CD14-positive monocyte (primary cell): ENCODE results near the gene DPH5. TPM values are rescaled to one million over a fixed set of nuclear protein-coding genes. Genes with fewer than 3 reads are reported as not detected.
A peak's percentile ranks its signal among the peaks of the same experiment; 100 is the strongest.

Source experiments
- DNase-seq, 3 donors: peaks; one replicate each; pipeline ENCODE4 v3.0.0-alpha.2; 2011 to 2022
- H2AFZ ChIP-seq: 2 replicates; pipeline ENCODE4 v1.6.0; 2012; ENCODE audit warnings: mild to moderate bottlenecking, low read depth, low read length, inconsistent platforms; ENCODE audit not compliant: insufficient read depth, poor library complexity, severe bottlenecking
- H3K27ac ChIP-seq, 2 donors: 1 replicate in 1 of 2; 2 replicates in 1 of 2; pipeline ENCODE4 v1.5.1; 2012 to 2013; ENCODE audit warnings: low read length in 2 of 2, control low read depth in 1 of 2, inconsistent platforms in 1 of 2, low read depth in 1 of 2, mild to moderate bottlenecking in 1 of 2
- H3K27me3 ChIP-seq, 2 donors: one replicate each; pipeline versions ENCODE4 v1.6.0 to v1.6.1; 2011 to 2013; ENCODE audit warnings: low read length in 2 of 2; ENCODE audit not compliant: control insufficient read depth in 2 of 2, insufficient read depth in 2 of 2
- H3K36me3 ChIP-seq, 2 donors: replicated peaks in 1 of 2; 1 replicate in 1 of 2; 2 replicates in 1 of 2; pipeline versions ENCODE4 v1.5.1 to v1.6.1; 2012 to 2013; ENCODE audit warnings: low read length in 2 of 2, control low read depth in 1 of 2, inconsistent platforms in 1 of 2, mild to moderate bottlenecking in 1 of 2; ENCODE audit not compliant: insufficient read depth in 2 of 2, control insufficient read depth in 1 of 2
- H3K4me1 ChIP-seq, 2 donors: 1 replicate in 1 of 2; 2 replicates in 1 of 2; pipeline versions ENCODE4 v1.5.1 to v1.6.1; 2012 to 2013; ENCODE audit warnings: low read length in 2 of 2, control low read depth in 1 of 2, inconsistent platforms in 1 of 2, mild to moderate bottlenecking in 1 of 2, moderate library complexity in 1 of 2; ENCODE audit not compliant: insufficient read depth in 2 of 2, control insufficient read depth in 1 of 2
- H3K4me2 ChIP-seq: replicated peaks from 2 replicates; pipeline ENCODE3; 2012; ENCODE audit warnings: low read length, moderate library complexity, mild to moderate bottlenecking; ENCODE audit not compliant: poor library complexity, severe bottlenecking; ENCODE audit errors: extremely low read depth
- H3K4me3 ChIP-seq, 3 experiments: fragments of 200-600 bp in 1 of 3; sonication (generic) in 1 of 3; replicated peaks in 1 of 3; 1 replicate in 2 of 3; 2 replicates in 1 of 3; pipeline ENCODE4 v1.5.1; 2011 to 2013; ENCODE audit warnings: low read length in 3 of 3, mild to moderate bottlenecking in 3 of 3, control low read depth in 2 of 3, low read depth in 2 of 3, inconsistent platforms in 1 of 3, moderate library complexity in 1 of 3
- H3K79me2 ChIP-seq: 2 replicates; pipeline ENCODE4 v1.6.0; 2012; ENCODE audit warnings: mild to moderate bottlenecking, control low read depth, inconsistent platforms, low read length, moderate library complexity; ENCODE audit not compliant: insufficient read depth
- H3K9ac ChIP-seq: 2 replicates; pipeline ENCODE4 v1.6.0; 2017; ENCODE audit warnings: low read length, mild to moderate bottlenecking; ENCODE audit not compliant: insufficient read depth, poor library complexity, severe bottlenecking
- H3K9me3 ChIP-seq, 2 donors: replicated peaks in 1 of 2; 1 replicate in 1 of 2; 2 replicates in 1 of 2; pipeline versions ENCODE4 v1.5.1 to v1.6.1; 2012 to 2013; ENCODE audit warnings: low read length in 2 of 2, control low read depth in 1 of 2; ENCODE audit not compliant: control insufficient read depth in 1 of 2, insufficient read depth in 1 of 2
- H4K20me1 ChIP-seq: 2 replicates; pipeline ENCODE4 v1.6.0; 2012; ENCODE audit warnings: mild to moderate bottlenecking, low read length, control low read depth, moderate library complexity; ENCODE audit not compliant: insufficient read depth
- H3K27ac Mint-ChIP-seq, 7 donors: one replicate each; pipeline ENCODE4 v1.8.0; 2020; ENCODE audit warnings: mild to moderate bottlenecking in 7 of 7, mixed read lengths in 7 of 7, moderate library complexity in 6 of 7, inconsistent platforms in 2 of 7
- H3K27me3 Mint-ChIP-seq, 3 donors: one replicate each; pipeline ENCODE4 v1.8.0; 2021 to 2022; ENCODE audit warnings: low read depth in 3 of 3, mild to moderate bottlenecking in 3 of 3, mixed read lengths in 3 of 3, moderate library complexity in 3 of 3, inconsistent platforms in 1 of 3
- H3K36me3 Mint-ChIP-seq, 2 donors: one replicate each; pipeline ENCODE4 v1.8.0; 2020; ENCODE audit warnings: mixed read lengths in 2 of 2, inconsistent platforms in 1 of 2, mild to moderate bottlenecking in 1 of 2
- H3K4me1 Mint-ChIP-seq: one replicate; pipeline ENCODE4 v1.8.0; 2020; ENCODE audit warnings: mild to moderate bottlenecking, mixed read lengths
- H3K4me3 Mint-ChIP-seq, 2 donors: one replicate each; pipeline ENCODE4 v1.8.0; 2020; ENCODE audit warnings: mild to moderate bottlenecking in 2 of 2, mixed read lengths in 2 of 2, moderate library complexity in 1 of 2
- H3K9me3 Mint-ChIP-seq, 7 donors: one replicate each; pipeline ENCODE4 v1.8.0; 2020 to 2022; ENCODE audit warnings: mixed read lengths in 7 of 7, mild to moderate bottlenecking in 6 of 7, moderate library complexity in 6 of 7, inconsistent platforms in 2 of 7
- CTCF ChIP-seq: fragments of 200-600 bp; IDR thresholded peaks from one replicate; pipeline ENCODE4 v1.8.0; 2022; ENCODE audit warnings: antibody characterized with exemption, mild to moderate bottlenecking
- WGBS: methylation state at CpG from one replicate; pipeline ENCODE4 v1.1.5; 2013; ENCODE audit warnings: missing lambda C conversion rate; ENCODE audit not compliant: insufficient coverage; 5-methylcytosine and 5-hydroxymethylcytosine counted together
- intact Hi-C, 2 donors: fragments of 100-400 bp; cut with micrococcal nuclease; formaldehyde crosslinking; loops; one replicate each; pipeline versions ENCODE4 v1.15.0 to v1.15.1; 2023
- polyA minus RNA-seq: library from RNA; depleted of rRNA, polyadenylated mRNA; stranded (reverse); fragments of >200 nt; gene quantifications from 2 replicates; pipeline ENCODE4 v1.2.3, GENCODE V29; 2012
- polyA plus RNA-seq, 3 donors: library from polyadenylated mRNA; depleted of rRNA in 1 of 3; unstranded in 2 of 3; stranded (reverse) in 1 of 3; fragments of 300-500 nt in 2 of 3; fragments of >200 nt in 1 of 3; fragmentation: Illumina TruSeq in 2 of 3; gene quantifications; 1 replicate in 2 of 3; 2 replicates in 1 of 3; pipeline ENCODE4 v1.2.3, GENCODE V29; 2012 to 2021
- total RNA-seq, 12 experiments: library from RNA in 1 of 12; stranded (reverse) in 1 of 12; fragments of 120-200 nt in 1 of 12; gene quantifications; one replicate each; pipeline ENCODE4 v1.2.4 and lab custom pipeline; 2013 to 2026; ENCODE audit warnings: mixed read lengths in 6 of 12, inconsistent platforms in 1 of 12

The DPH5 gene
- total RNA-seq (2013), result 15.8 TPM
- polyA plus RNA-seq, result 10 to 100 TPM; 10.3 to 14.3 (median 12.0) TPM
- polyA minus RNA-seq, result 4.6 and 5.1 TPM in 2 replicates
- total RNA-seq (lab: John Stamatoyannopoulos, UW), result 1.6 to 10.2 (median 7.0) reads per million in 11 experiments

- Mint-ChIP-seq H3K4me1 (peaks cover 41% of the 10 kb centered on the region), H3K27me3 (no peaks in the 10 kb centered on the region), H3K9me3 (no peaks in the 10 kb centered on the region), H3K4me3 (peak within 1 kb of the TSS; percentile 95 to 99), H3K36me3 (peaks cover 0 to 2% of the 10 kb centered on the region in 2 donors), H3K27ac (peak within 1 kb of the TSS; percentile 84 to 96 (median 94))
- H3K4me3 ChIP-seq, result peak within 1 kb of the TSS; percentile 80 to 92 (median 89)
- H3K4me1 ChIP-seq, result peaks cover 24 to 43% of the 10 kb centered on the region in 2 donors
- peak within 1 kb of the TSS; percentile 84 for H3K4me2 ChIP-seq
- H4K20me1 ChIP-seq, result no peaks in the 10 kb centered on the region
- H2AFZ ChIP-seq, result peak within 1 kb of the TSS; percentile 93
- peaks cover 0 to under 1% of the 10 kb centered on the region in 2 donors for H3K36me3 ChIP-seq
- TF ChIP-seq CTCF, result no peak
- DNase-seq, result peak; percentile 73 to 97 (median 86)
- peaks cover 35% of the 10 kb centered on the region for H3K79me2 ChIP-seq
- no peaks in the 10 kb centered on the region for H3K9me3 ChIP-seq
- intact Hi-C loops, result loop anchor here in 1 of 2 donors (10.0 kb wide), 1 partner anchor 219 kb away; no protein-coding TSS in a partner anchor
- H3K9ac ChIP-seq, result peak within 1 kb of the TSS; percentile 83
- under 1% methylated on average over 24 of the region's 37 CpGs for WGBS
- H3K27ac ChIP-seq, result peak within 1 kb of the TSS; percentile 75 to 95
- no peaks in the 10 kb centered on the region for H3K27me3 ChIP-seq
Observed at GRCh38 chr1:101025657-101026429, at the start of gene DPH5. TSS of gene DPH5 (minus strand) at chr1:101025784. CDS start at chr1:101025443, 341 bp downstream.

- Histone ChIP-seq H3K79me2 (no peaks in the 10 kb centered on the region), H3K27me3 (no peaks in the 10 kb centered on the region), H3K27ac (no peak overlapping the region), H4K20me1 (no peaks in the 10 kb centered on the region), H3K4me2 (no peak overlapping the region), H3K36me3 (peaks cover 0 to 8% of the 10 kb centered on the region in 2 donors), H3K9ac (no peak overlapping the region), H2AFZ (no peak overlapping the region), H3K9me3 (no peaks in the 10 kb centered on the region), H3K4me1 (no peaks in the 10 kb centered on the region), H3K4me3 (no peak overlapping the region)
- no CpG with 5 or more reads among the region's 2 CpGs for WGBS
- no peaks in the 10 kb centered on the region for H3K27me3 Mint-ChIP-seq
- H3K36me3 Mint-ChIP-seq, result peaks cover 0 to 4% of the 10 kb centered on the region in 2 donors
- no peak for DNase-seq
- intact Hi-C loops, result no loop called here
- peaks cover 0 to 2% (median 0%) of the 10 kb centered on the region in 7 donors for H3K9me3 Mint-ChIP-seq
- no peak overlapping the region for H3K27ac Mint-ChIP-seq
- TF ChIP-seq CTCF, result no peak
- peaks cover 7% of the 10 kb centered on the region for H3K4me1 Mint-ChIP-seq
- H3K4me3 Mint-ChIP-seq, result no peak overlapping the region
Observed at GRCh38 chr1:101073836-101074235, 48.3 kb upstream of the DPH5 start.
